HCT116 (cell line): ENCODE data around the gene ANGPTL3. TPM values are rescaled to one million over a fixed set of nuclear protein-coding genes. Genes with fewer than 3 reads are reported as not detected.

Experiments used
- total RNA-seq: library from RNA; stranded (reverse); gene quantifications from one replicate; pipeline ENCODE4 v1.2.1, GENCODE V29; 2021; ENCODE audit not compliant: unreplicated experiment

ANGPTL3 gene
- total RNA-seq, 1 experiment from 2014 or later: 0.07 TPM

Other genes starting within 250 kb of the ANGPTL3 start
- 37.8 TPM for gene USP1, start 160.5 kb upstream of the ANGPTL3 start, total RNA-seq
- 49.0 TPM for gene DOCK7, start 90.9 kb downstream of the ANGPTL3 start, total RNA-seq
- 11.8 TPM for gene ATG4C, start 186.6 kb downstream of the ANGPTL3 start, total RNA-seq